Right kidney (tissue), 9 donors: ENCODE data around the gene CDC40.

ENCODE experiments used
- DNase-seq: peaks from one replicate; pipeline ENCODE4 v3.0.0-alpha.2; 2016
- long read RNA-seq, 8 donors: transcript quantifications; one replicate each; lab custom pipeline, GENCODE V29; 2026

CDC40 gene
- long read RNA-seq, donor 1, partial matches to known transcripts: 6 of 7 reads
- long read RNA-seq, donor 1, other reads (novel, unspliced or antisense): 0 of 7 reads
- long read RNA-seq, donor 2, partial matches to known transcripts: 0 of 3 reads
- long read RNA-seq, donor 2, other reads (novel, unspliced or antisense): 0 of 3 reads
- long read RNA-seq, donor 3: 0 reads
- long read RNA-seq, donor 4, partial matches to known transcripts: 16 of 16 reads
- long read RNA-seq, donor 4, other reads (novel, unspliced or antisense): 0 of 16 reads
- long read RNA-seq, donor 5, partial matches to known transcripts: 0 of 4 reads
- long read RNA-seq, donor 5, other reads (novel, unspliced or antisense): 0 of 4 reads
- long read RNA-seq, donor 6, partial matches to known transcripts: 0 of 8 reads
- long read RNA-seq, donor 6, other reads (novel, unspliced or antisense): 8 of 8 reads
- long read RNA-seq, donor 7, partial matches to known transcripts: 0 of 13 reads
- long read RNA-seq, donor 7, other reads (novel, unspliced or antisense): 10 of 13 reads
- long read RNA-seq, donor 8, partial matches to known transcripts: 5 of 7 reads
- long read RNA-seq, donor 8, other reads (novel, unspliced or antisense): 0 of 7 reads

DNA sequence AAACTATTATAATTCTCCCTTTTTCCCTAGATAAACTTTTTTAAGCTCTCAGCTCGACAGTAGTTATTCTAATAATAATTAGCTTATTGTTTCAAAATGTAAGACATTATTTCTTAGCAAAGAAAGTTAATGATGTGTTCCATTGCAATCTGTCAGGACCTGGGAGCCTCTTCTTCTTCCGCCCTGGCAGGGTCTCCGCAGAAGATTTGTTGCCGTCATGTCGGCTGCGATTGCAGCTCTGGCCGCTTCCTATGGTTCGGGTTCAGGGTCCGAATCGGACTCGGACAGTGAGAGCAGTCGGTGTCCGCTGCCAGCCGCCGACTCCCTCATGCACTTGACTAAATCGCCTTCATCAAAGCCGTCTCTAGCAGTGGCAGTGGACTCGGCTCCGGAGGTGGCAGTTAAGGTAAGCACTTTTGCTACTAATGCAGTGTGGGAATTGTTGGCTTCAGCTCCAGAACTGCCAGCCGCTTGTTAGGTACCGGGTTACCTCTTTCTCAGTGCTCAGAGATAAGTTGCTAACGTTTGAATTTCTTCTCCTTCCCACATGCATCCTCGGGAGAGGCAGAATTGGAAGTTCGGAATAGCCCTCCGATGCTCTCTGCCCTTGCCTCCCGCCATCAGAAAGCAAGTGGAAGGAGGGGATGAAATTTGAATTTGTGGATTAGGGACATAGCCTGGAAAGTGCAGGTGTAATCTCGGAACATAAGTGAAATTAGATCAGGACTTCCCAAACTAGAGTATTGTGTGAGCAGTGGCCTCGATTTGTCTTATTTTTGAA lies at the start of gene CDC40:
Gene CDC40, plus strand, starts transcription at position 200 of the 781 bp plus-strand sequence. Its CDS starts 18 bp downstream, at position 218.
- peak; percentile 88 for DNase-seq

GRCh38 chr6:110137924-110138887 lies 42.0 kb upstream of the CDC40 start:
- no peak for DNase-seq

DNA sequence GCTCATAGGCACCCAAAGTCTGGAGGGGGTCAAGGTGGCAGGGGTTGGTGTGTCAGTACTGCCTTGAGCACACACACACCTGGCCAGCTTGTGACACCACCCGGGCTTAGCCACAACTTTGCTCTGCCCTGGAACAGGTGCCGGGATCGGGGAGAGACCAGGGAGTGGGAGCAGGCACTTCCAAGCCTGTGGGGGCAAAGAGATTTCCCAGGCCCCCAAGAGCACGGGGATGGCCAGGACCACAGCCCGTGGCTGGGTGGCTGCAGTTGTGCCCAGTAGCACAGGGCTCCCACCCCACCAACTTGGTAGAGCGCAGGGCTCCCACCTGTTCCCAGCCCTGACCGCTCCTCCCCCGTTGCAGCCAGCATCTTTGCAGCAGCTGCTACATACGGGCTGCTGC lies 41.2 kb upstream of the CDC40 start:
- DNase-seq: no peak

GRCh38 chr6:110140650-110141049 lies 39.6 kb upstream of the CDC40 start:
- no peak for DNase-seq

DNA sequence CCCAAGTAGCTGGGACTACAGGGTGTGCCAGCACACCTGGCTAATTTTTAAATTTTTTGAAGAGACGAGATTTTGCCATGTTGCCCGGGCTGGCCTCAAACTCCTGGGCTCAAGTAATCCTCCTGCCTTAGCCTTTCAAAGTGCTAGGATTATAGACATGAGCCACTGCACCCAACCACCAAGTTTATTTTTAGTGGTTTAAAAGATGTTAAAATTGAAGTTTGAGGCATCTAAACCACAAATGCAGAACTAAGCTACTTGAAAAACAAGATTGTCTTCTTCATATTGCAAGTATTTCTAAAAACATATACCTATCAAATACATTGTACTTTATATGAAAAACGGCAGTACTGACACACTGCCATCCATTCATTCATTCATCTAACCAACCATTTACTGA lies 32.4 kb upstream of the CDC40 start:
- DNase-seq: no peak

DNA sequence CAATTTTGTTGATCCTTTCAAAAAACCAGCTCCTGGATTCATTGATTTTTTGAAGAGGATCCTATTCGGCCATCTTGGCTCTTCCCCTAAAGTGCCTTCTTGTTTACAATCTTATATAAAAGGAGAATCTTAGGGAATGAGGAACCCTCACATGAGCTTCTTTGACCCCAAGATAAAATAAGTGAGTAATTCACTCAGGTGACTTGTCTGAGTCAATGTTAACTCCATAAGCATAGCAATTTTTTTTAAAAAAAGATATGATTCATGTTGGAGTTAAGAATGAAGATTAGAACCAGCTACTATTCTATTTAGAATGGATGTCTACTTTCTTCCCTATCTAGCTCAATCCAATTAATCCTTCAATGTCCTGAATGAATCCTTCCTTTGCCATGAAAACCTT lies 21.7 kb upstream of the CDC40 start:
- DNase-seq: no peak

DNA sequence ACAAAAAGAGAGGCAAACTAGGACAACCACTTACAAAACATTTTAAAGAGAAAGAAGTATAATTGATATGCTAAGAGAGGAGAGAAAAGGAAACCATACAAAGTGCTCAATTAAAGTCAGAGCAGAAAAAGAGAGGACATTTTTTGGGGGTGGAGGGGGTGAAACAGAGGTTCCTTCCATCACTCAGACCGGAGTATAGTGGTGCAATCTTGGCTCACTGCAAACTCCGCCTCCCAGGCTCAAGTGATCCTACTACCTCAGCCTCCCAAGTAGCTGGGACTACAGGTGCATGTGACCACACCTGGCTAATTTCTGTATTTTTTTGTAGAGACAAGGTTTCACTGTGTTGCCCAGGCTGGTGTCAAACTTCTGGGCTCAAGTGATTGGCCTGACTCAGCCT lies 10.1 kb upstream of the CDC40 start:
- no peak for DNase-seq

DNA sequence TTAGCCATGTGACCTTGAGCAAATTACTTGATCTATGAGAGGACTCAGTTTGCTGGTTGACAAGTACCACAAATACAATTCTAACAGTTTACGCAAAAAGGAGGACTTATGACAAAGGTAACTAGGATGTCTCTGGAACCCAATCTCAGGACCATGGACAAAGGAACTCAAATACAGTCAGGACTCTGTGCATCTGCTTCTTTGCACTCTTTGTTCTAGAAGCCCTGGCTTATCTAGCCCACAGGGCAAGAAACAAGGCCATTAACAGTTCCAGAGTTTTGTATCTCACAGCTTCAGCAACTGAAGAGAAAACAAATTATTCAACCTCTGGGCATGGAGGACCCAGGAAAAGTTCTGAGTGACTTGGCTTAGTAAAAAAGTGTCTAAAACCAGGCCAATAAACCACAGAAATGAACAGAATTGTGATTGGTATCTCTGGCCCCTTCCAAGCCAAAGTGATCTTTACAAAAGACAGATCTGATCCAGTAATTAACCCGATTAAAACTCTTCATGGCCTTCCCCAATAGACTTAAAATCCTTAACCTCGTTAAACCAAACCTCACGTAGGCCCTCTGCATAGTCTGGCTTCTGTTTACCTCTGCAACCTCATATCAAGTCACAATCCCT lies 6.6 kb upstream of the CDC40 start:
- no peak for DNase-seq

DNA sequence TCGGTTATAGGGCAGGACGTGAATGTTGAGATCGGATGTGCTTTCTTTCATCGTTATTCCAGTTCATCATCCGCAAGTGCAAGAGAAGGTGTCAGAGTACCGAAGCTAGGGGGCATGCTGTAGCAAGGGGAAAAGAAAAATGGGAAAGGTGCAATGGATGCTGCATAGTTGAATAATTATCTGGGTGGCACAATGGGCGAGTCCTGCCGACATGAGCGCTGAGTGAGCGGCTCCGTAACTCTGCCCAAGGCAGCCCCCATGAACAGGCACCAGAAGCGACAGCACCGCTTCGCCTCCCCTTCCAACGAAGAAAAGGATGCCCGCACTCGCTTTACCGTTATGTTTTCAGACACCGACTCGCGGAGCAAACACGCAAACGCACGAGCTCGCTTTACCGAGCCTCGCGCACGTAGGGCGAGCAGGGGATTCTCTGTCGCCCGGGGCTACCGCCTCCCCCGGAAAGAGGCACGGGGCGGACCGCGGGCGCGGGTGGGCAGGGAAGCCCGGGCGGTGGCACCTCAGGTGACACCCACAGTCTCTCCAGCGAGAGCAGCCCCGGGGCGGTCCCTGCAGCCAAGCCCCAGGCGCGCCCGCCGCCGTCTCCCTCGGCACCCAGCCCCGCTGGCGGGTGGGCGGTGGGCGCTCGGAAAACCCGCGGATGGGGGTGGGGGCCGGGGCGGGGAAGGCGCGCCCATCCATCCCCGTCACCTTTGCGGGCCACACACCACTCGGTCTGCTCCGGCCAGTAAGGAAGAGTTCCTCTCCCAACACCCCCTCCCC lies 1.4 kb upstream of the CDC40 start:
- DNase-seq: peak; percentile 86

- DNase-seq: peak; percentile 95
Measured at GRCh38 chr6:110179406-110180227, 610 bp upstream of the CDC40 start, which contains the start of gene WASF1. WASF1 (minus strand) TSS chr6:110179670; CDS start chr6:110127601, 52,069 bp downstream.

GRCh38 chr6:110181131-110182030 lies 1.2 kb downstream of the CDC40 start:
- DNase-seq: no peak

DNA sequence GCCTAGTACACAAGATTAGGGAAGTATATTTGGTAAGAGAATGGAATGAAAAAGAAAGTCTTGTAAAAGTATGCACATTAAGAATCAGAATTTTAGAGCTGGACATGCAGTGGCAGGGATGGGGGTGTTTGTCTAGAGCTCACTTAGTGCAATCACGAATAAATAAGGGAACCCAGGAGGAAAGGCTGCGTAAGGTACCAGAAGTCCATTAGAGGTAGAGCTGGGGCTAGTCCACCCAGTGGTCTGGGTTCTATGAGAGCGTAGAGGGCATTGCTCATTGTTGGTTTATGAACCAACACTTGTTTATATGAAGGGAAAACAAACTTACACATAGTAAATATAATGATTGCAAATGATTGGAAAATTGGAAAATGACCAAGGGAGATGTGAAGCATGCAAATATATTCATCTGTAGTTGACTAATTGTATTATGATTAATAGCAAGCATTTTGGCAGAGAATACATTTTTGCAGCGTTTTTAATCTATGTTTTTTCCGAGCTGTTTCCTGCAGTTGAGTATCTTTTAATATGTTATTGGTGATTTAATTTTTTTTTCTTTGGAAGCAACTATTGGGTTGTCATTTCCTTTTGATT lies 3.2 kb downstream of the CDC40 start:
- DNase-seq: no peak

DNA sequence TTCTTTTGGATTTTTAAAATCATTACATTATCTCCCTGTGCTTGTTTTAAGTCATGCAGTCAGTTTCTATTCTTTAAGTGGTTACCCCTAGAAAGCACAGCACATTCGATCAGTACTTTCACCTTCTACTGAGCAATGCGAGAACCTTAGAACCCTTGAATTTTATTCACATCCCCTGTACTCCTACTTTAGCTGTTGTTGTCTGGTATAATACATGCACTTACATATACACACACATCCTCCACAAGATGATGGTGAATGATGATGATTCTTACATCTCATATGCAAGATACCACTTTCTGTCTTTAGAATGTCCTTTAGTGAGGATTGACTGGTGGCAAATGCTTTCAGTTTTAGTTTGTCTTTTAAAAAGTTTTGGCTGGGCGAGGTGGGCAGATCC lies 5.7 kb downstream of the CDC40 start:
- no peak for DNase-seq

GRCh38 chr6:110188791-110189190 lies 8.6 kb downstream of the CDC40 start:
- no peak for DNase-seq

- no peak for DNase-seq
Measured at GRCh38 chr6:110190726-110191125, 10.5 kb downstream of the CDC40 start.

DNA sequence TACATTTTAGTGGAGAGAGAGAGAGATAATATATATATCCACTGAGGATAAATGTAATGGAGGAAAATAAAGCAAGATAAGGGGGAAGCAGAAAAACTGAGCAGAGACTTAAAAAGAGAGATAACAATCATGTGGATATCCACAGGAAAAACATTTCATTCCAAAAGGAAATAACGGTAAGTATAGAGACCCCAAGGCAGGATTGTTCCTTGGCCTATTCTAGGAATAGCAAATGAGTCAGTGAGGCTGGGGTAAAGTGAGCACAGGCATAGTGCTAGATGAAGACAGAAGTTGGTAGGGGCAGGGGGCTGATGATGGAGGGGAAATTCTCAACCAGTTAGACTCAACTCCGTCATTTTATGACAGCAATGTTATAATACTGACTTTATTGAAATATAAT lies 11.2 kb downstream of the CDC40 start:
- DNase-seq: no peak

- DNase-seq: no peak
Measured at GRCh38 chr6:110195639-110196038, 15.4 kb downstream of the CDC40 start.

DNA sequence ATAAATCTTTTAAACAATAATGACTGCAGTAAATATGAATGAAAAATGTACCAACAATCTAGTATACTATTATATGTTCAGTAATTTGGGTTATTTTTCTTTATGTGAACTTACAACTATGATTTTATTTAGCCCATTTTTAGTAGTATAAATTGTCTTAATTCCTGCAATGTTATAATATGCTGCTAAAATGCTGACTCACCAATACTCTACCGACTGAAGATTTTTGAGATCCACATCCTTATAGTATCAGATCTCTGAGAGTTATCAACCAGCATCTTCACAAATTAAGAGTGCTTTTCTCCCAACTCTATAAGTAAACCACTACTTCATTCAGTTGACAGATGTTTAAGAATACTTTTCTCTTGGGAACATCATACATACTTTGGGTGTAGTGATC lies 16.6 kb downstream of the CDC40 start:
- no peak for DNase-seq
